Neural progenitor cell (in vitro differentiated cells): ENCODE measurements around the gene WDR93. TPM values are rescaled to one million over a fixed set of nuclear protein-coding genes. Genes with fewer than 3 reads are reported as not detected.

Experiments used
- DNase-seq: peaks from one replicate; pipeline ENCODE4 v3.0.0-alpha.2; 2016; ENCODE audit warnings: low spot score
- H2AFZ ChIP-seq: fragments of 200-600 bp; sonication (generic); replicated peaks from 2 replicates; pipeline ENCODE4 v1.6.1; 2016; ENCODE audit warnings: antibody characterized with exemption
- H3F3A ChIP-seq: fragments of 200-600 bp; sonication (generic); 2 replicates; pipeline ENCODE4 v1.6.1; 2016; ENCODE audit warnings: antibody characterized with exemption, low read depth
- H3K27ac ChIP-seq: fragments of 200-600 bp; sonication (generic); 2 replicates; pipeline ENCODE4 v1.5.1; 2016; ENCODE audit warnings: mild to moderate bottlenecking
- H3K27me3 ChIP-seq: fragments of 200-600 bp; sonication (generic); 2 replicates; pipeline ENCODE4 v1.6.1; 2016; ENCODE audit warnings: mild to moderate bottlenecking, moderate library complexity
- H3K36me3 ChIP-seq: fragments of 200-600 bp; sonication (generic); 2 replicates; pipeline ENCODE4 v1.5.1; 2016
- H3K4me1 ChIP-seq: fragments of 200-600 bp; sonication (generic); 2 replicates; pipeline ENCODE4 v1.6.1; 2016; ENCODE audit warnings: mixed run types
- H3K4me2 ChIP-seq: fragments of 200-600 bp; sonication (generic); 2 replicates; pipeline ENCODE4 v1.6.1; 2016
- H3K4me3 ChIP-seq: fragments of 200-600 bp; sonication (generic); 2 replicates; pipeline ENCODE4 v1.5.1; 2016
- H3K79me2 ChIP-seq: fragments of 200-600 bp; sonication (generic); 2 replicates; pipeline ENCODE4 v1.6.1; 2016; ENCODE audit warnings: low read depth
- H3K9ac ChIP-seq: fragments of 200-600 bp; sonication (generic); 2 replicates; pipeline ENCODE4 v1.6.1; 2016
- H3K9me3 ChIP-seq: fragments of 200-600 bp; sonication (generic); 2 replicates; pipeline ENCODE4 v1.5.1; 2016; ENCODE audit warnings: low read depth
- H4K20me1 ChIP-seq: fragments of 200-600 bp; sonication (generic); 2 replicates; pipeline ENCODE4 v1.6.1; 2016; ENCODE audit warnings: low read depth
- H3K27ac Mint-ChIP-seq: 3 replicates; pipeline ENCODE4 v1.8.0; 2021; ENCODE audit warnings: mixed read lengths
- H3K27me3 Mint-ChIP-seq: 2 replicates; pipeline ENCODE4 v1.8.0; 2022; ENCODE audit warnings: low read depth, mild to moderate bottlenecking, inconsistent platforms, moderate library complexity, mixed read lengths; ENCODE audit not compliant: insufficient read depth
- H3K36me3 Mint-ChIP-seq: 3 replicates; pipeline ENCODE4 v1.8.0; 2021; ENCODE audit warnings: mixed read lengths
- H3K4me1 Mint-ChIP-seq: 3 replicates; pipeline ENCODE4 v1.8.0; 2021; ENCODE audit warnings: mixed read lengths
- H3K4me3 Mint-ChIP-seq: 3 replicates; pipeline ENCODE4 v1.8.0; 2021; ENCODE audit warnings: mild to moderate bottlenecking, moderate library complexity, mixed read lengths
- H3K9me3 Mint-ChIP-seq: 3 replicates; pipeline ENCODE4 v1.8.0; 2020; ENCODE audit warnings: mixed read lengths
- CTCF ChIP-seq: fragments of 200-600 bp; sonication (generic); IDR thresholded peaks from 2 replicates; pipeline ENCODE4 v1.5.1; 2017; ENCODE audit warnings: antibody characterized with exemption, mild to moderate bottlenecking
- EZH2 ChIP-seq: fragments of 200-600 bp; sonication (generic); IDR thresholded peaks from 2 replicates; pipeline ENCODE4 v1.6.1; 2017; ENCODE audit warnings: antibody characterized with exemption, mild to moderate bottlenecking, moderate library complexity
- EZH2phosphoT487 ChIP-seq: fragments of 200-600 bp; sonication (generic); IDR thresholded peaks from 2 replicates; pipeline ENCODE4 v1.6.1; 2017; ENCODE audit warnings: antibody characterized with exemption
- total RNA-seq: library from RNA; depleted of rRNA; stranded (reverse); fragments of >200 nt; gene quantifications from 2 replicates; pipeline ENCODE4 v1.2.3, GENCODE V29; 2015; ENCODE audit warnings: low replicate concordance

Gene WDR93
- total RNA-seq, 1 donor from 2014 or later: 0.51 TPM

- no peak for TF ChIP-seq EZH2phosphoT487
- TF ChIP-seq EZH2: no peak
- no peak for TF ChIP-seq CTCF
- Histone ChIP-seq H3K27ac (no peak overlapping the region), H3K79me2 (no peaks in the 10 kb centered on the region), H3F3A (no peaks in the 10 kb centered on the region), H3K9me3 (no peaks in the 10 kb centered on the region), H3K36me3 (no peaks in the 10 kb centered on the region), H3K9ac (no peak overlapping the region), H3K4me2 (no peak overlapping the region), H2AFZ (no peak overlapping the region), H4K20me1 (no peaks in the 10 kb centered on the region), H3K27me3 (no peaks in the 10 kb centered on the region), H3K4me3 (no peak overlapping the region), H3K4me1 (no peaks in the 10 kb centered on the region)
- Mint-ChIP-seq H3K4me3 (no peak overlapping the region), H3K27ac (no peak overlapping the region), H3K9me3 (no peaks in the 10 kb centered on the region), H3K36me3 (no peaks in the 10 kb centered on the region), H3K27me3 (peaks cover 5% of the 10 kb centered on the region), H3K4me1 (peaks cover 16% of the 10 kb centered on the region)
- DNase-seq: no peak
Measured at GRCh38 chr15:89674526-89674925, 16.1 kb upstream of the WDR93 start.

GRCh38 chr15:89675606-89676005, 15.0 kb upstream of the WDR93 start:
- Histone ChIP-seq H3K79me2 (no peaks in the 10 kb centered on the region), H3K4me2 (no peak overlapping the region), H3K27ac (no peak overlapping the region), H3K9me3 (no peaks in the 10 kb centered on the region), H4K20me1 (no peaks in the 10 kb centered on the region), H3K4me3 (no peak overlapping the region), H3K4me1 (no peaks in the 10 kb centered on the region), H3K9ac (no peak overlapping the region), H3F3A (no peaks in the 10 kb centered on the region), H2AFZ (no peak overlapping the region), H3K36me3 (no peaks in the 10 kb centered on the region), H3K27me3 (no peaks in the 10 kb centered on the region)
- peaks cover 5% of the 10 kb centered on the region for H3K27me3 Mint-ChIP-seq
- no peak for DNase-seq
- TF ChIP-seq EZH2: no peak
- no peak for TF ChIP-seq CTCF
- no peak for TF ChIP-seq EZH2phosphoT487
- H3K36me3 Mint-ChIP-seq: no peaks in the 10 kb centered on the region
- H3K27ac Mint-ChIP-seq: no peak overlapping the region
- H3K4me3 Mint-ChIP-seq: no peak overlapping the region
- H3K4me1 Mint-ChIP-seq: peaks cover 17% of the 10 kb centered on the region
- H3K9me3 Mint-ChIP-seq: no peaks in the 10 kb centered on the region

- H3K4me3 ChIP-seq: no peak overlapping the region
- H3K9me3 ChIP-seq: no peaks in the 10 kb centered on the region
- no peak overlapping the region for H3K27ac ChIP-seq
- TF ChIP-seq EZH2 (no peak), CTCF (no peak), EZH2phosphoT487 (no peak)
- Mint-ChIP-seq H3K27ac (no peak overlapping the region), H3K36me3 (no peaks in the 10 kb centered on the region), H3K4me3 (no peak overlapping the region), H3K9me3 (no peaks in the 10 kb centered on the region), H3K27me3 (peaks cover 5% of the 10 kb centered on the region), H3K4me1 (peaks cover 15% of the 10 kb centered on the region)
- H3K9ac ChIP-seq: no peak overlapping the region
- H3K4me1 ChIP-seq: no peaks in the 10 kb centered on the region
- H3K79me2 ChIP-seq: no peaks in the 10 kb centered on the region
- no peak overlapping the region for H2AFZ ChIP-seq
- H4K20me1 ChIP-seq: no peaks in the 10 kb centered on the region
- H3K36me3 ChIP-seq: no peaks in the 10 kb centered on the region
- no peak overlapping the region for H3K4me2 ChIP-seq
- DNase-seq: no peak
- no peaks in the 10 kb centered on the region for H3K27me3 ChIP-seq
- no peaks in the 10 kb centered on the region for H3F3A ChIP-seq
Measured at GRCh38 chr15:89677381-89677780, 13.2 kb upstream of the WDR93 start.
